Transverse colon (tissue), 4 donors: Measurements from ENCODE around the gene OR2V2.
A peak's percentile ranks its signal among the peaks of the same experiment; 100 is the strongest.

Experiments used
- EP300 ChIP-seq: sonication (generic); formaldehyde crosslinking; IDR thresholded peaks from one replicate; pipeline ENCODE4 v1.6.1; 2017; ENCODE audit warnings: antibody characterized with exemption, low read depth
- POLR2A ChIP-seq: fragments of 450-650 bp; IDR thresholded peaks from one replicate; pipeline ENCODE4 v1.6.1; 2016; ENCODE audit warnings: antibody characterized with exemption, mild to moderate bottlenecking, moderate library complexity
- POLR2AphosphoS5 ChIP-seq, 3 donors: sonication (generic); formaldehyde crosslinking; IDR thresholded peaks; one replicate each; pipeline ENCODE4 v1.6.1; 2016; ENCODE audit warnings: antibody characterized with exemption in 3 of 3
- TF ChIP-seq, protein P1 (sequence below), 5 experiments: fragments of 200-600 bp in 3 of 5; fragments of 450-650 bp in 2 of 5; sonication (generic) in 3 of 5; IDR thresholded peaks; 1 replicate in 2 of 5; 2 replicates in 3 of 5; pipeline ENCODE4 v1.5.1; 2016 to 2017; ENCODE audit warnings: antibody characterized with exemption in 5 of 5, inconsistent platforms in 3 of 5, mild to moderate bottlenecking in 2 of 5, moderate library complexity in 1 of 5

DNA sequence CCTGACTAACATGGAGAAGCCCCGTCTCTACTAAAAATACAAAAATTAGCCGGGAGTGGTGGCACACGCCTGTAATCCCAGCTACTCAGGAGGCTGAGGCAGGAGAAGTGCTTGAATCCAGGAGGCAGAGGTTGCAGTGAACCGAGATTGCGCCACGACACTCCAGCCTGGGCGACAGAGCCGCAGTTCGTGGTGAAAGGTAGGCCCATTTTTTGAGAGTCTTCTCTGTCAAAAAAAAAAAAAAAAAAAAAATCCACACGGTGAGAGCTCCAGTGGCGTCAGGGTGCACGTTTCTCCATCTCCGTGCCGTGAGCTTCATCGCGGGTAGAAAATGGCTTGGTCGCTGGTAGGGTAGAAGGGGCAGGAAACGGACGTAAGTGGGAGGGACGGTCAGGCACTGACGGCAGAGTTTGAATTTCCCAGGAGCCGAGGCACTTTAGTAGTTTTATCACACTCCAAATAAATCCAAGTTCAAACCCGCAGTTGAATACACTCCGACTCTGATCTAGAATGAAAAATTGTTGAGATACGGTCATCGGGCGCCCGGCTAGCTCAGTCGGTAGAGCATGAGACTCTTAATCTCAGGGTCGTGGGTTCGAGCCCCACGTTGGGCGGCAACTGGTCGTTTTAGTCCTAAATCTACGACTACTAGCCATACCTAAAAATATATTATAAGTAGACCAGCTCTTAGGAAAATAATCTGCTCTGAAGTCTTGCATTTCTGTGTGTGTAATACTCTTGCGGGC lies 60.0 kb downstream of the OR2V2 start:
- TF ChIP-seq, protein P1, sequence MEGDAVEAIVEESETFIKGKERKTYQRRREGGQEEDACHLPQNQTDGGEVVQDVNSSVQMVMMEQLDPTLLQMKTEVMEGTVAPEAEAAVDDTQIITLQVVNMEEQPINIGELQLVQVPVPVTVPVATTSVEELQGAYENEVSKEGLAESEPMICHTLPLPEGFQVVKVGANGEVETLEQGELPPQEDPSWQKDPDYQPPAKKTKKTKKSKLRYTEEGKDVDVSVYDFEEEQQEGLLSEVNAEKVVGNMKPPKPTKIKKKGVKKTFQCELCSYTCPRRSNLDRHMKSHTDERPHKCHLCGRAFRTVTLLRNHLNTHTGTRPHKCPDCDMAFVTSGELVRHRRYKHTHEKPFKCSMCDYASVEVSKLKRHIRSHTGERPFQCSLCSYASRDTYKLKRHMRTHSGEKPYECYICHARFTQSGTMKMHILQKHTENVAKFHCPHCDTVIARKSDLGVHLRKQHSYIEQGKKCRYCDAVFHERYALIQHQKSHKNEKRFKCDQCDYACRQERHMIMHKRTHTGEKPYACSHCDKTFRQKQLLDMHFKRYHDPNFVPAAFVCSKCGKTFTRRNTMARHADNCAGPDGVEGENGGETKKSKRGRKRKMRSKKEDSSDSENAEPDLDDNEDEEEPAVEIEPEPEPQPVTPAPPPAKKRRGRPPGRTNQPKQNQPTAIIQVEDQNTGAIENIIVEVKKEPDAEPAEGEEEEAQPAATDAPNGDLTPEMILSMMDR (IDR thresholded peaks at IDR 0.05), result no peak
- TF ChIP-seq POLR2AphosphoS5 (IDR thresholded peaks at IDR 0.05) (peak in 2 of 3 donors; percentile 17 to 45), POLR2A (no peak), EP300 (no peak)
